ENCODE measurements around the gene MGRN1.

- TF ChIP-seq CTCF (conservative IDR thresholded peaks at IDR 0.05; ENCODE audit: low read depth, low read length) (no peak), EZH2 (IDR thresholded peaks at IDR 0.05; ENCODE audit: borderline replicate concordance, low read depth, low read length, poor library complexity, severe bottlenecking) (no peak)
These were observed 48.9 kb downstream of the MGRN1 start for GRCh38 chr16:4673387-4674046.
